ENCODE measurements around the gene MYCN. TPM values are rescaled to one million over a fixed set of nuclear protein-coding genes. Genes with fewer than 3 reads are reported as not detected.

The MYCN gene
- total and polyA plus RNA-seq, 2 of the 13 experiments (the other 11 are each of a cell fraction or from before 2014, with no cell fraction given), result not detected

GRCh38 chr2:15988733-15989132 lies 48.4 kb downstream of the MYCN start:
- H4K20me1 ChIP-seq (ENCODE audit: insufficient read depth, low read length), result no peaks in the 10 kb centered on the region
- ChIA-PET CTCF (ENCODE audit: low intra/inter-chr PET ratio, low total read pairs) (no interaction called here), POLR2A (no interaction called here)
- intact Hi-C loops (cut with micrococcal nuclease; ENCODE audit: unreplicated experiment), result no loop called here
- FAIRE-seq (no peak), ATAC-seq (no peak), DNase-seq (ENCODE audit: low spot score) (no peak)
- H3K36me3 ChIP-seq (replicated peaks in 1 of 2; ENCODE audit: control insufficient read depth in 1 of 2, insufficient read depth in 2 of 2, low read length in 2 of 2), result no peaks in the 10 kb centered on the region
- H3K4me2 ChIP-seq (ENCODE audit: low read depth, low read length), result no peak overlapping the region
- no peaks in the 10 kb centered on the region for H3K79me2 ChIP-seq (ENCODE audit: insufficient read depth, low read length)
- peaks cover 6% of the 10 kb centered on the region for H3K4me1 ChIP-seq (ENCODE audit: insufficient read depth, low read length)
- no peak overlapping the region for H3K9ac ChIP-seq (ENCODE audit: insufficient read depth, low read depth, low read length)
- no peak overlapping the region for H3K4me3 ChIP-seq (replicated peaks in 1 of 3; ENCODE audit: insufficient read depth in 1 of 3, low read depth in 2 of 3, low read length in 3 of 3)
- H3K27ac ChIP-seq (ENCODE audit: extremely low read length, insufficient read depth, low read length), result no peak overlapping the region
- H3K9me3 ChIP-seq (ENCODE audit: low read length), result no peaks in the 10 kb centered on the region
- WGBS (ENCODE audit: low lambda C conversion rate), result 26% methylated on average over 5 of the region's 5 CpGs
- BruUV-seq (replicated peaks), result no TSS peak
- peaks cover 2 to 15% of the 10 kb centered on the region in 2 experiments; a peak in 3 of 5 replicates for H3K27me3 ChIP-seq (ENCODE audit: control insufficient read depth in 1 of 2, insufficient read depth in 2 of 2, low read length in 2 of 2)
- in situ Hi-C loops (cut with HindIII; ENCODE audit: extremely low pct_ligation_motif_present, low pct_unique_long_range_greater_than_20kb), result no loop called here
- H2AFZ ChIP-seq (ENCODE audit: low read length), result no peak overlapping the region
- TF ChIP-seq SAP130 (CRISPR knock-in tag; IDR thresholded peaks at IDR 0.05; ENCODE audit: low read depth), result no peak
- no peak for TF ChIP-seq ZNF710 (CRISPR knock-in tag; IDR thresholded peaks at IDR 0.05; ENCODE audit: borderline replicate concordance)
- TF ChIP-seq SATB2 (CRISPR knock-in tag; IDR thresholded peaks at IDR 0.05), result no peak
- no peak for TF ChIP-seq FOXO4 (CRISPR knock-in tag; conservative IDR thresholded peaks at IDR 0.05)
- TF ChIP-seq HNF4G (IDR thresholded peaks at IDR 0.05; ENCODE audit: borderline replicate concordance, low read depth, low read length), result no peak
- no peak for TF ChIP-seq HNF4G (CRISPR knock-in tag; IDR thresholded peaks at IDR 0.05; ENCODE audit: borderline replicate concordance, low read depth)
- TF ChIP-seq ZNF563 (CRISPR knock-in tag; IDR thresholded peaks at IDR 0.05), result no peak
- TF ChIP-seq DRAP1 (CRISPR knock-in tag; IDR thresholded peaks at IDR 0.05), result no peak
- TF ChIP-seq ZNF609 (CRISPR knock-in tag; IDR thresholded peaks at IDR 0.05; ENCODE audit: borderline replicate concordance), result no peak
- no peak for TF ChIP-seq ZNF784 (CRISPR knock-in tag; IDR thresholded peaks at IDR 0.05; ENCODE audit: borderline replicate concordance)
- TF ChIP-seq GATAD1 (CRISPR knock-in tag; IDR thresholded peaks at IDR 0.05), result no peak
- no peak for TF ChIP-seq FOXO1 (CRISPR knock-in tag; IDR thresholded peaks at IDR 0.05)
- no peak for TF ChIP-seq PBX2 (CRISPR knock-in tag; IDR thresholded peaks at IDR 0.05)
- TF ChIP-seq FOXK2 (IDR thresholded peaks at IDR 0.05), result no peak
- TF ChIP-seq ZMAT3 (CRISPR knock-in tag; conservative IDR thresholded peaks at IDR 0.05), result no peak
- no peak for TF ChIP-seq ZNF234 (CRISPR knock-in tag; conservative IDR thresholded peaks at IDR 0.05)

All from HepG2 (cell line).